ENCODE measurements around the gene GNG7.
"Not testable (repeated sequence)": the region's sequence is repeated elsewhere in the genome, so short reads cannot be mapped to it uniquely, and the experiment has no call there.

The GNG7 gene

GRCh38 chr19:2495651-2496316 lies 206.7 kb downstream of the GNG7 start:
- no peak for DNase-seq

GRCh38 chr19:2495130-2495641 lies 207.3 kb downstream of the GNG7 start:
- DNase-seq, result no peak

GRCh38 chr19:2494447-2495129 lies 207.9 kb downstream of the GNG7 start:
- DNase-seq, result no peak

- no peak for DNase-seq
Observed at GRCh38 chr19:2494084-2494446, 208.4 kb downstream of the GNG7 start.

DNA sequence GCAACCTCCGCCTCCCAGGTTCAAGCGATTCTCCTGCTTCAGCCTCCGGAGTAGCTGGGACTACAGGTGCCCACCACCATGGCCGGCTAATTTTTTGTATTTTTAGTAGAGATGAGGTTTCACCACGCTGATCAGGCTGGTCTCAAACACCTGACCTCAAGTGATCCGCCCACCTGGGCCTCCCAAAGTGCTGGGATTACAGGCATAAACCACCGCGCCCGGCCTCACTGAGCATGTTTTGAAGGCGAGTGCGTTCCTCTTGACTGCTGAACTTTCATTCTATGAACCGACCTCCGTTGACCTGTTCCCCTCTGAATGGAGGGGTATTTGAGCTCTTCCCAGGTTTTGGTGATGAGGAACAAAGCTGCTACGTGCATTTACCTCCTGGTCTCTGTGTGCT lies 209.0 kb downstream of the GNG7 start:
- DNase-seq, result not testable (repeated sequence)

DNA sequence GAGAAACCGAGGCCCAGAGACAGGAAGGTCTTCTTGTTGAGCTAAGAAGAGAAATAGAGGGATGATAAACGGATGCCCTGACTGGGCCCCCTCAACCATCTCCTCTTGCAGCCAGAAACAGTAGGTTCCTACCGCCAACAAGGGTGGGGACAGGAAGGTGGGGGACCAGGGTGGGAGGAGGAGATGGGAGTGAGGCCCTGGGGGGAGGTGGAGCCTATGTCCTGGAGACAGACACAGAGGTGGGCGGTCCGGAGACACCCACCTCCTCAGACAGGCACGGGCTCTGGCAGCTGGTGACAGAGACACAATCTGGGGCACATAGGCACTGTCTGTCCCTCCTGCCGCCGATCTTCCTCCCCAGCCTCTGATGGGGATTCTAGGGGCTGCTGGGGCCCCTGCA lies 209.6 kb downstream of the GNG7 start:
- no peak for DNase-seq

- DNase-seq, result no peak
Observed at GRCh38 chr19:2491130-2491801, 211.2 kb downstream of the GNG7 start.

GRCh38 chr19:2490659-2491058 lies 211.8 kb downstream of the GNG7 start:
- no peak for DNase-seq

DNA sequence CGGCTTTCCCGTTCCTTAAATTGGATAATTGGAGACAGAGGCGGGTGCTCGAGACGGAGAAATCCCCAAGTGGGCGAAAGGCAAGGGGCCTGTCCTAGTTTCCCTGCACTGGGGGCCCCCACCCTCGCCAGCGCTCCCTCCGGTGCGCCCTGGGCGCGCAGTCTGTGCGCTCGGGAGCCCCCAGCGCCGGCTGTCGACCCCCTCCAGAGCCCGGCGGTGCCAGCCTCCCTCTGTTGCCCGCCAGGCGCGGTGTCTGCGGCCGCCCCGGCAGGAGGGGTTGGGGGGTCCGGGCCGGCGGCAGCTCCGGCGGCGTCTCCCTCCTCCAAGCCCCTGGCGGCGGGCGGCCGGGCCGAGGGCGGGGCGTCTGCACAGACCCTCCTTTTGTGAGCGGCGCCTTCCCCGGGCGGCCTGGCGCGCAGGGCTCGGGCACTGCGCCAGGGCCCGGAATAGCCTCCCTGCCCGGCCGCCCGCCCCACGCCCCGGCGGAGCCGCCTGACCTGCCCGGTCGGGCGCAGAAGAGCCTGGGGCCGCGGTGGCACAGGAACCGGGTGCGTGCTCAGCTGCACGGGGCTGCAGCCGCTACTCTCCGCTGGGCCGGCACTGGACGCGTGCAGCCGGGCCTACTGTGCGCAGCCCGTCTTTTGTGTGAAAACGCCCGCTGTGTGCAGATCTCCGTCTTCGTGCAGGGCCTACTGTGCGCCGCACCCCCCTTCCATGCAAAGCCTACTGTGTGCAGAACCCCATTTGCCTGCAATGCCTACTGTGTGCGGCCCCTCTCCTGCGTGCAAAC lies 213.4 kb downstream of the GNG7 start:
- DNase-seq, result no peak

- no peak for DNase-seq
Observed at GRCh38 chr19:2488405-2488941, 214.0 kb downstream of the GNG7 start.

DNA sequence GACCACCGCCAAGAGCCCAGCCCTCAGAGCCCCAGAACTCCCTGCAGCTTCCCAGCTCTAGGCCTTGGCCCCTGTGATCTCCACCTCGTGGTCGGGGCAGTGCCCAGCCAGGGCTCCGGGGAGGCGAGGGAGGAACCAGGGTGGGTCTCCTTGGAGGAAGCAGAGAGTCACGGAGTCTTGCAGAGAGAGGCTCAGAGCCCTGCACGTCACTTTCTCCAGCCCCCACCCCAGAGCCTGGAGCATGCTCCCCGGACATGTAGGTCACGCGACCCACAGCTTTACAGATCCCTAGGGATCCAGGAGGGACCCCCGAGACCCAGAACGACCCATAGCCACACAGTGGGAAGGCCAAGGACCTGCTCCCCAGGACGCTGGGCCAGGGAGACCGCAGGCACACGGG lies 214.7 kb downstream of the GNG7 start:
- DNase-seq, result no peak

- DNase-seq, result no peak
Observed at GRCh38 chr19:2487090-2487489, 215.4 kb downstream of the GNG7 start.

GRCh38 chr19:2485428-2485827 lies 217.1 kb downstream of the GNG7 start:
- DNase-seq, result no peak

DNA sequence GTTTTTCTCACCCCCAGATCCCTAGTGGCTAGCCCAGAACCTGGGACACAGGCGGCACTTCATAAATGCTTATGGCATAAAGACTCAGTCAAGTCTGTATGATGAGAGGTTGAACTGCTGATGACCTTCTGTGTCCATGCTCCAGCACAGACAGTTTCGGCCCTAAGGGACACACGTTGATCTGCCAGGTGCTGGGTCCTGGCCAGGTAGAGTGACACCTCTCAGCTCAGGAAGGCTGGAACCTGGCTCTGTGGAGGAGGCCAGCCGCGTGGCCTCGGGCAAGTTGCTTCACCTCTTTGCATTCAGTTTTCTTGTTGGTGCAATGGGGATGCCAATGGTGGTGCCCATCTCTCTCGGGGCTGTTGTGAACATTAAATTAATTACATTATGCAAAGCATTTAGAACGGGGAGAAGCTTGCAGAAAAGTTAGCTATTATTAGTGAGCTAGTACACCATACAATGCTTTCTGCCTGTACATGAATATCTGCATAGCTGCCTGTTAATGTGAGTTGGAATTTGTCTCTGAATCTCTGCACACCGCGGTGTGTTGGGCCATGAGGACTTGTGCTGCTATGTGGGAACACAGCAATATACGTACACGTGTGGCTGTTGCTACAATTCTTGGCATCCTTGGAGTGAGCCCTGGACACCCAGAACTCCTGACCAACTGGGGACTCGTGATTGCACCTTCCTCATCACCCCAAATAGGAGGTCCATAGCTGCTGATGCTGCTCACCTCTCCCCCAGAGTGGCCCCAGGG lies 218.1 kb downstream of the GNG7 start:
- no peak for DNase-seq

GRCh38 chr19:2483484-2484151 lies 218.9 kb downstream of the GNG7 start:
- no peak for DNase-seq

DNA sequence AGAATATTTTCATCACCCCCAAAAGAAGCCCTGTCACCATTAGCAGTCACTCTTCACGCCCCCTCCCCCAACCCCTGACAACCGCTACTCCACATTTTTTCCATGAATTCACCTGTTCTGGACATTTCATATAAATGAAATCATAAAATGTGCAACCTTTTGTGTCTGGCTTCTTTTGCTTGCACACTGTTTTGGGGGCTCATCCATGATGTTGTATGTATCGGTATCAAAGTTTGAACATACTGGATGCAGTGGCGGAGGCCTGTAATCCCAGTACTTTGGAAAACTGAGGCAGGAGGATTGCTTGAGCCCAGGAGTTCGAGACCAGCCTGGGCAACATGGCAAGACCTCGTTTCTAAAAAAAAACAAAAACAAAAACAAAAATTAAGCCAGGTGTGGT lies 219.4 kb downstream of the GNG7 start:
- DNase-seq, result no peak

- DNase-seq, result no peak
Observed at GRCh38 chr19:2482354-2483038, 220.0 kb downstream of the GNG7 start.

DNA sequence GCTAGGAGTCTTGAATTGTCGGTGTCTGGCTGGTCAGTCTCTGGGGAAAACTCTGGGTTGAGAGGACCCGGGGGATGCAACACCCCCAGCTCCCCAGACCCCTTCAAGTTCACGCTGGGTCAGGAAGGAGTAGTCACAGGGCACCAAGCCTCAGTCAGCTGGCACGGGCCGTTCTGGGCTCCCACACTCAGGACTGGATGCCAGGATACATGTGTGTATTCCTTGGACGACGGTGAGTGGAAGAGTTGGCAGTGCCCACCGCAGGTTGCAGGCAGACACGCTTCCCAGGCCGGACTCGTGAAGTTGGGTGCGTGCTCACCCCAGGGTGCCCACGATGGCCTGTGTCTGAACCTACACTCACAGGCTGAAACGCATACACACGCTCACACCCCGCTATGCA lies 221.0 kb downstream of the GNG7 start:
- no peak for DNase-seq

- no peak for DNase-seq
Observed at GRCh38 chr19:2479556-2480194, 222.8 kb downstream of the GNG7 start.

DNA sequence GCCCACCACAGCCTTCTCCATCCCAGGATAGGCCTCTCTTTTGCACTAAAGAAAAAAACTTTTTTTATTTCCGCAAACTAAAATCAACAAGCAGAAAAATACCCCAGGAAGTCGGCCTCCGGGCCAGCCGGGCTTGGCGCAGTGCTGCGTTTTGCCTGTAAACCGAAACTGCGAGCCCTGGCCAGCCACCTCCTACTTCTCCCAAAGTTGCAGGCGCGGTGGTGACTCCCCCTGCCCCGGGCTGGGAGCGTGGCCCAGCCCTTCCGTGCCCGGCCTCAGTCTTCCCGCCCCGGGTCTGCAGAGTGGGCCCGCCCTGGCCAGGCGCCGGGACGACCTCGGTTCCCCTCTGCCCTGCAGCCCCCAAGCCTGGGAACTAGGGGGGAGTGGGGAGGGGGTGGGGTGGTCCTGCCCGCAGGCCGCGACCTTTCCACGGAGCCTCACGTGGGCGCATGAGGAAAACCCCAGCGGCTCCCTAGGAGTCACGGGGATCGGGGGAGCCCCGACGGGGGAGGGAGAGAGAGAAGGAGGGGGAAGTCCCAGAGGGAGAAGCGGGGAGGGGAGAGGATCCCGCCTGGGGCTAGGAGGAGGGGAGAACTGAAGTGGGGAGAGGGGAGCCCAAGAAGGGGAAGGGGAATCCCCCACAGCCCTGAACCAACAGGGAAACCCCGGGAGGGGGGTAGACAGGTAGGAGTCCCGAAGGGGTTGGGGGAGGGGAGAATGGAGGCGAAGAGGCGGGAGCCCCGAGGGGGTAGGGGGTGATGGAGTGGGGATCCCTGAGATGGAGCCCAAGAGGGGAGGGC lies 223.5 kb downstream of the GNG7 start:
- no peak for DNase-seq
